Upper lobe of left lung (tissue), 6 donors: ENCODE measurements around the gene TUFT1. TPM values are rescaled to one million over a fixed set of nuclear protein-coding genes. Genes with fewer than 3 reads are reported as not detected.

Experiments
- ATAC-seq, 2 donors: fragments of 200-7000 bp; cut with Tn5 transposase; one replicate each; pipeline ENCODE4 v1.9.1; 2022; ENCODE audit warnings: mild to moderate bottlenecking in 2 of 2, moderate library complexity in 2 of 2; ENCODE audit not compliant: low FRiP score in 2 of 2
- DNase-seq, 2 donors: peaks; one replicate each; pipeline ENCODE4 v3.0.0-alpha.2; 2019 to 2020
- H3K27ac ChIP-seq, 4 donors: fragments of 200-600 bp; sonication (generic); one replicate each; pipeline ENCODE4 v1.5.1; 2016 to 2019
- H3K27me3 ChIP-seq, 4 donors: fragments of 200-600 bp; sonication (generic); one replicate each; pipeline ENCODE4 v1.5.1; 2017 to 2019
- H3K36me3 ChIP-seq, 4 donors: fragments of 200-600 bp; sonication (generic); one replicate each; pipeline ENCODE4 v1.5.1; 2016 to 2019
- H3K4me1 ChIP-seq, 4 donors: fragments of 200-600 bp; sonication (generic); one replicate each; pipeline ENCODE4 v1.5.1; 2018 to 2019
- H3K4me3 ChIP-seq, 4 donors: fragments of 200-600 bp; sonication (generic); one replicate each; pipeline ENCODE4 v1.5.1; 2017 to 2019; ENCODE audit warnings: mild to moderate bottlenecking in 2 of 4, moderate library complexity in 1 of 4
- H3K9me3 ChIP-seq, 4 donors: fragments of 200-600 bp; sonication (generic); one replicate each; pipeline ENCODE4 v1.5.1; 2018 to 2019
- CTCF ChIP-seq, 6 experiments: fragments of 450-650 bp in 4 of 6; fragments of 200-600 bp in 2 of 6; sonication (generic) in 2 of 6; IDR thresholded peaks; one replicate each; pipeline ENCODE4 v1.5.1; 2016 to 2019; ENCODE audit warnings: antibody characterized with exemption in 6 of 6
- EP300 ChIP-seq, 4 donors: sonication (generic); formaldehyde crosslinking; IDR thresholded peaks; one replicate each; pipeline ENCODE4 v1.5.1; 2017; ENCODE audit warnings: antibody characterized with exemption in 4 of 4, control low read depth in 2 of 4
- POLR2A ChIP-seq, 4 donors: fragments of 450-650 bp; IDR thresholded peaks; one replicate each; pipeline ENCODE4 v1.5.1; 2016 to 2017; ENCODE audit warnings: antibody characterized with exemption in 4 of 4, mild to moderate bottlenecking in 2 of 4
- POLR2AphosphoS5 ChIP-seq, 2 donors: sonication (generic); formaldehyde crosslinking; IDR thresholded peaks; one replicate each; pipeline ENCODE4 v1.5.1; 2017; ENCODE audit warnings: antibody characterized with exemption in 2 of 2
- WGBS, 2 donors: methylation state at CpG; one replicate each; pipeline ENCODE4 v1.1.5; 2017 to 2018; 5-methylcytosine and 5-hydroxymethylcytosine counted together
- total RNA-seq, 6 donors: library from RNA; depleted of rRNA in 4 of 6; stranded (reverse); fragments of >200 nt in 4 of 6; gene quantifications; one replicate each; pipeline versions ENCODE4 v1.1.0 to v1.2.1, GENCODE V29; 2016 to 2021
- donor health status: DM: no; HTN: no; CAD: no; lungs with moderate emphysema.
- donor health status: DM: no; HTN: yes; CAD: no; lungs with severe emphysema.

The TUFT1 gene
- total RNA-seq, 6 donors from 2014 or later, result 9.9 to 18.1 (median 12.5) TPM

GRCh38 chr1:151549199-151549598 is 9.1 kb downstream of the TUFT1 start:
- 67 to 71% methylated on average over 2 of the region's 2 CpGs for WGBS, 2 donors
- no peak overlapping the region for H3K4me3 ChIP-seq
- H3K27me3 ChIP-seq, result no peaks in the 10 kb centered on the region
- no peaks in the 10 kb centered on the region for H3K9me3 ChIP-seq
- no peak for DNase-seq
- peak overlapping the region in 3 of 4 donors; percentile 6 to 40 (median 22) for H3K27ac ChIP-seq
- ATAC-seq, result no peak
- no peak for TF ChIP-seq POLR2AphosphoS5 (IDR thresholded peaks at IDR 0.05)
- H3K36me3 ChIP-seq, result no peaks in the 10 kb centered on the region
- peaks cover 15 to 23% (median 19%) of the 10 kb centered on the region in 4 donors for H3K4me1 ChIP-seq

- Histone ChIP-seq H3K9me3 (no peaks in the 10 kb centered on the region), H3K4me1 (peaks cover 3 to 7% (median 5%) of the 10 kb centered on the region in 4 donors), H3K27me3 (no peaks in the 10 kb centered on the region), H3K4me3 (no peak overlapping the region), H3K36me3 (no peaks in the 10 kb centered on the region), H3K27ac (no peak overlapping the region)
- ATAC-seq (no peak), DNase-seq (no peak)
- WGBS, 2 donors, result 89 to 90% methylated on average over 4 of the region's 4 CpGs
- TF ChIP-seq CTCF (IDR thresholded peaks at IDR 0.05) (no peak), POLR2A (IDR thresholded peaks at IDR 0.05) (no peak)
Observed at GRCh38 chr1:151553659-151554058, 13.6 kb downstream of the TUFT1 start.

- whole genome bisulfite sequencing, 2 donors, result 83% methylated on average over 2 of the region's 2 CpGs; no CpG with 5 or more reads in 1 of the 2 donors
- Histone ChIP-seq H3K27me3 (no peaks in the 10 kb centered on the region), H3K36me3 (no peaks in the 10 kb centered on the region), H3K27ac (no peak overlapping the region), H3K4me1 (no peaks in the 10 kb centered on the region), H3K4me3 (no peak overlapping the region), H3K9me3 (no peaks in the 10 kb centered on the region)
- no peak for ATAC-seq
- no peak for TF ChIP-seq POLR2A (IDR thresholded peaks at IDR 0.05)
- no peak for DNase-seq
Observed at GRCh38 chr1:151556052-151556451, 15.9 kb downstream of the TUFT1 start.

GRCh38 chr1:151562661-151563060 is 22.6 kb downstream of the TUFT1 start:
- Histone ChIP-seq H3K27me3 (no peaks in the 10 kb centered on the region), H3K9me3 (no peaks in the 10 kb centered on the region), H3K27ac (no peak overlapping the region), H3K36me3 (peaks cover 0 to 25% (median 7%) of the 10 kb centered on the region in 4 donors), H3K4me1 (no peaks in the 10 kb centered on the region), H3K4me3 (no peak overlapping the region)
- WGBS, 2 donors, result 86 to 93% methylated on average over 1 of the region's 1 CpG
- DNase-seq (no peak), ATAC-seq (no peak)
- TF ChIP-seq POLR2A (IDR thresholded peaks at IDR 0.05) (no peak), EP300 (IDR thresholded peaks at IDR 0.05) (no peak), POLR2AphosphoS5 (IDR thresholded peaks at IDR 0.05) (no peak), CTCF (IDR thresholded peaks at IDR 0.05) (no peak)

GRCh38 chr1:151563376-151563775 is 23.3 kb downstream of the TUFT1 start:
- 47 to 48% methylated on average over 2 of the region's 2 CpGs for WGBS, 2 donors
- H3K9me3 ChIP-seq, result no peaks in the 10 kb centered on the region
- DNase-seq (no peak), ATAC-seq (no peak)
- no peak for TF ChIP-seq POLR2AphosphoS5 (IDR thresholded peaks at IDR 0.05)
- no peak for TF ChIP-seq EP300 (IDR thresholded peaks at IDR 0.05)
- TF ChIP-seq CTCF (IDR thresholded peaks at IDR 0.05), result no peak
- no peak overlapping the region for H3K27ac ChIP-seq
- H3K27me3 ChIP-seq, result no peaks in the 10 kb centered on the region
- H3K36me3 ChIP-seq, result peaks cover 0 to 25% (median 7%) of the 10 kb centered on the region in 4 donors
- no peak overlapping the region for H3K4me3 ChIP-seq
- no peaks in the 10 kb centered on the region for H3K4me1 ChIP-seq

- Histone ChIP-seq H3K4me1 (no peaks in the 10 kb centered on the region), H3K36me3 (peaks cover 0 to 37% (median 7%) of the 10 kb centered on the region in 4 donors), H3K9me3 (no peaks in the 10 kb centered on the region), H3K27me3 (no peaks in the 10 kb centered on the region), H3K27ac (no peak overlapping the region), H3K4me3 (no peak overlapping the region)
- TF ChIP-seq POLR2AphosphoS5 (IDR thresholded peaks at IDR 0.05), result no peak
- no peak for TF ChIP-seq EP300 (IDR thresholded peaks at IDR 0.05)
- TF ChIP-seq POLR2A (IDR thresholded peaks at IDR 0.05), result no peak
- TF ChIP-seq CTCF (IDR thresholded peaks at IDR 0.05), result no peak
- no peak for DNase-seq
- WGBS, 2 donors, result 48 to 83% methylated on average over 5 of the region's 5 CpGs
- ATAC-seq, result no peak
Observed at GRCh38 chr1:151565502-151566189, 25.5 kb downstream of the TUFT1 start.
